Cardiac muscle cell (in vitro differentiated cells and primary cell): ENCODE measurements around the gene BHMT. TPM values are rescaled to one million over a fixed set of nuclear protein-coding genes. Genes with fewer than 3 reads are reported as not detected.

Experiments
- DNase-seq, 2 donors: peaks; one replicate each; pipeline versions ENCODE4 v3.0.0 to v3.0.0-alpha.2; 2010 to 2017; ENCODE audit warnings: low read depth in 1 of 2, low spot score in 1 of 2
- H3K27ac ChIP-seq: fragments of 200-600 bp; sonication (generic); 2 replicates; pipeline ENCODE4 v1.5.1; 2016
- H3K27me3 ChIP-seq: fragments of 200-600 bp; sonication (generic); 2 replicates; pipeline ENCODE4 v1.6.0; 2016; ENCODE audit warnings: control low read depth
- H3K36me3 ChIP-seq: fragments of 200-600 bp; sonication (generic); 2 replicates; pipeline ENCODE4 v1.5.1; 2016; ENCODE audit warnings: control low read depth
- H3K4me1 ChIP-seq: fragments of 200-600 bp; sonication (generic); 2 replicates; pipeline ENCODE4 v1.8.1; 2017; ENCODE audit warnings: low read depth, mild to moderate bottlenecking, mixed run types
- H3K4me3 ChIP-seq: fragments of 200-600 bp; sonication (generic); 2 replicates; pipeline ENCODE4 v1.5.1; 2016; ENCODE audit warnings: mild to moderate bottlenecking
- H3K9me3 ChIP-seq: fragments of 200-600 bp; sonication (generic); 2 replicates; pipeline ENCODE4 v1.5.1; 2017; ENCODE audit warnings: low read depth, mild to moderate bottlenecking, control low read depth
- polyA plus RNA-seq: library from polyadenylated mRNA; unstranded; fragments of >200 nt; fragmentation: Nextera tagmentation; extraction: Ambion mirVana; gene quantifications from 2 replicates; pipeline ENCODE4 v1.2.1, GENCODE V29; 2016
- total RNA-seq: library from RNA; depleted of rRNA; stranded (reverse); fragments of >200 nt; gene quantifications from 2 replicates; pipeline ENCODE4 v1.2.3, GENCODE V29; 2016
- TF ChIP-seq, protein P1 (sequence below): IDR thresholded peaks from 2 replicates; pipeline ENCODE4 v1.5.1; 2012; ENCODE audit warnings: low read depth, mild to moderate bottlenecking, low read length

Gene BHMT
- total and polyA plus RNA-seq, 2 experiments from 2014 or later = 0.42 TPM; not detected in 1

DNA sequence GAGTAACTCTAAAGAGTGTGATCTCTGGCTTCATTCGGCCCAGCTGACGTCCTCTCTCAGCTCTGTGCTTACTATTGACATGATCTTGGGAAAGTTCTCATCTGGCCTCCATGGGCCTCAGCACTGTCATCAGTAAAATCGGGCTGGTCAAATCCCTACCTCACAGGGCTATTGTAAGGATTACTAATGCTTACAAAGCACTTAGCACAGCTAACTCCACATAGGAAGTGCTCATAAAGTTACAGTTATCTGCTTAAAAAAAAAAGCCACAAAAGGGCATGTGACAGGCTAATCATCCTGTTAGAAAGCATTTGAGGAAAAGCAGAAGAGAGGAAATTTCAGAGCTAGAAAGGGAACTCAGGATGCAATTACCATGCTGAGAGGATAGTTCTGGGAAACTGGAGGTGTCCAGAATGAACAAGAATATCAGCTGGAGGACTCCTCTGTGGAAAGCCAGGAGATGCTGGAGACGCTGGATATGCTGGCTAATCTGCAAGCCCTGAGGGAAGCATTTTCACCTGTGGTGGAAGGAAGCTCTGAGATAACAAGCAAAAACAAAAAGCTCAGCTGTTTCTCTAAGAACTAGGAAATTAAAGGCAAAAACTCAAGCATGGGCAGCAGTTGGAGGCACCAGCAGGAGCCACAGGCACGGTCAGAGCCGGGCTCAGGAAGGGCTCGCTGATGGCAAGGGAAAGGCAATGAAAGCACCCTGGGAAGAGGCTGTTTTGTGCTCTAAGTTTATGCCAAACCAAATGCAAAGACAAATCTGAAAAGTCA lies 4.4 kb upstream of the BHMT start:
- peak in 1 of 2 donors; percentile 28 for DNase-seq
- H3K4me1 ChIP-seq = no peaks in the 10 kb centered on the region
- no peaks in the 10 kb centered on the region for H3K36me3 ChIP-seq
- no peak overlapping the region for H3K4me3 ChIP-seq
- H3K9me3 ChIP-seq = no peaks in the 10 kb centered on the region
- peaks cover 28% of the 10 kb centered on the region for H3K27me3 ChIP-seq
- no peak overlapping the region for H3K27ac ChIP-seq
- TF ChIP-seq, protein P1, sequence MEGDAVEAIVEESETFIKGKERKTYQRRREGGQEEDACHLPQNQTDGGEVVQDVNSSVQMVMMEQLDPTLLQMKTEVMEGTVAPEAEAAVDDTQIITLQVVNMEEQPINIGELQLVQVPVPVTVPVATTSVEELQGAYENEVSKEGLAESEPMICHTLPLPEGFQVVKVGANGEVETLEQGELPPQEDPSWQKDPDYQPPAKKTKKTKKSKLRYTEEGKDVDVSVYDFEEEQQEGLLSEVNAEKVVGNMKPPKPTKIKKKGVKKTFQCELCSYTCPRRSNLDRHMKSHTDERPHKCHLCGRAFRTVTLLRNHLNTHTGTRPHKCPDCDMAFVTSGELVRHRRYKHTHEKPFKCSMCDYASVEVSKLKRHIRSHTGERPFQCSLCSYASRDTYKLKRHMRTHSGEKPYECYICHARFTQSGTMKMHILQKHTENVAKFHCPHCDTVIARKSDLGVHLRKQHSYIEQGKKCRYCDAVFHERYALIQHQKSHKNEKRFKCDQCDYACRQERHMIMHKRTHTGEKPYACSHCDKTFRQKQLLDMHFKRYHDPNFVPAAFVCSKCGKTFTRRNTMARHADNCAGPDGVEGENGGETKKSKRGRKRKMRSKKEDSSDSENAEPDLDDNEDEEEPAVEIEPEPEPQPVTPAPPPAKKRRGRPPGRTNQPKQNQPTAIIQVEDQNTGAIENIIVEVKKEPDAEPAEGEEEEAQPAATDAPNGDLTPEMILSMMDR = no peak

- DNase-seq = no peak
- TF ChIP-seq, protein P1 = no peak
- Histone ChIP-seq H3K36me3 (no peaks in the 10 kb centered on the region), H3K4me3 (no peak overlapping the region), H3K27ac (no peak overlapping the region), H3K9me3 (no peaks in the 10 kb centered on the region), H3K4me1 (no peaks in the 10 kb centered on the region), H3K27me3 (peaks cover 37% of the 10 kb centered on the region)
Observed at GRCh38 chr5:79108086-79108485, 3.5 kb upstream of the BHMT start.

DNA sequence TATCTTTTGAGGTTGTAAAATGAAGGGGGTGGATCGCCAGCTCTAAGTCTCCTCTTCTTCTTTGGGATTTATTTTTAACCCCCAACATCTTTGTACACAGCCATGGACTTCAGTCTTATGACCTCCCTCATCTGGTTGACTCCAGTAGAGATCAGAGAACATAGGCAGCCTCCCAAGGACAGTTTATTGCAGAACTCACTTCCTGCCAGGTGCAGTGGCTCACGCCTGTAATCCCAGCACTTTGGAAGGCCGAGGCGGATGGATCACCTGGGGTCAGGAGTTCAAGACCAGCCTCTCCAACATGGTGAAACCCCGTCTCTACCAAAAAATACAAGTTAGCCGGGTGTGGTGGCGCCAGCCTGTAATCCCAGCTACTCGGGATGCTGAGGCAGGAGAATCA lies 2.8 kb upstream of the BHMT start:
- Histone ChIP-seq H3K36me3 (no peaks in the 10 kb centered on the region), H3K27ac (no peak overlapping the region), H3K9me3 (no peaks in the 10 kb centered on the region), H3K4me3 (no peak overlapping the region), H3K27me3 (peaks cover 44% of the 10 kb centered on the region), H3K4me1 (no peaks in the 10 kb centered on the region)
- TF ChIP-seq, protein P1 = no peak
- no peak for DNase-seq

DNA sequence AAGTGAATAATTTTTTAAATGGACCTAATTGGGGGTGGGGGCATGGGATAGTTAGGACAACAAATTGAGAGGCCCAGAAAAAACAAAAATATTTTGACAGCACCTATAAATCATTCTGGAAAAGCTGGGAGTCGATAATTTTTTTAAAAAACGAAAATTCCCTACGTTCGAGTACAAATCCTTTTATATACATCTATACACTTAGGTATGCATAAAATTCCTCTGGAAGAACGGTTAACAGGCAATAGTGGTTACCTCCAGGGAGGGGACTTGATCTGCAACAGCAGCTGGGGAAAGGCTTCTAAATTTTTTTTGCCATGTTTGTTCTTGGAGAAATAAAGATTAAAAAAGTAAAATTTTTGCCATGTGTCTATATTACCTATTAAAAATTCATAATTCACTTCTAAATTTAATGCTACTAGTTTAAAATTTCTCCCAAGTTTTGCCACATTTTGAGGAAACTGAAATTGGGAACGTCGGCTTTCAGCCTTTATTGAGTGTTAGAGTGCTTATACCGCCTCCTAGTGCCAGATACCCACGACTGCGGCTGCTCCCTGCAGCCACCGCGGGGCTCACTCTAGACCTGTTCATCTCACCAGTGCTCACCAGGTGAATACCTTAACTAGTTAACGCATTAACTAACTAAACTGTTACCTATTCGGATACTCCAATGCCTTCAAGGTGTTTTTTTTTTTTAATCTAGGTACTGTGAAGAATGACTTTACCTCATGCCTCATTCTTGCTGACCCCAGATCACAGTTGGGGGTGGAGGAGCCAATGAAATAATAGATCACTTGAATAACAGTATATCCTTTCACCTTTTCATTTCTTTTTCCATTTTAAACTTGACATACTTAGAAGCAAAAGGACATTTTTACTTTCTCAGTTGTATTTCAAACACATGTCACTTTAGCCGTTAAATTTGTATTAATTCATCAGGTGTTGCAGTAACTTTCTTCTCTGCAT lies 1.8 kb upstream of the BHMT start:
- no peak overlapping the region for H3K4me3 ChIP-seq
- peak in 1 of 2 donors; percentile 15 for DNase-seq

More for the DNA sequence above, 1.8 kb upstream of the BHMT start:
- Histone ChIP-seq H3K36me3 (no peaks in the 10 kb centered on the region), H3K27me3 (peaks cover 55% of the 10 kb centered on the region), H3K4me1 (no peaks in the 10 kb centered on the region), H3K9me3 (no peaks in the 10 kb centered on the region), H3K27ac (no peak overlapping the region)
- TF ChIP-seq, protein P1 = peak; percentile 45
